GM18502 (cell line): ENCODE data around the gene EVI5.

Source experiments
- ATAC-seq: cut with Tn5 transposase; IDR thresholded peaks from one replicate; pipeline ENCODE4 v1.9.1; 2021; ENCODE audit warnings: mild to moderate bottlenecking; ENCODE audit not compliant: unreplicated experiment, poor library complexity

Gene EVI5

DNA sequence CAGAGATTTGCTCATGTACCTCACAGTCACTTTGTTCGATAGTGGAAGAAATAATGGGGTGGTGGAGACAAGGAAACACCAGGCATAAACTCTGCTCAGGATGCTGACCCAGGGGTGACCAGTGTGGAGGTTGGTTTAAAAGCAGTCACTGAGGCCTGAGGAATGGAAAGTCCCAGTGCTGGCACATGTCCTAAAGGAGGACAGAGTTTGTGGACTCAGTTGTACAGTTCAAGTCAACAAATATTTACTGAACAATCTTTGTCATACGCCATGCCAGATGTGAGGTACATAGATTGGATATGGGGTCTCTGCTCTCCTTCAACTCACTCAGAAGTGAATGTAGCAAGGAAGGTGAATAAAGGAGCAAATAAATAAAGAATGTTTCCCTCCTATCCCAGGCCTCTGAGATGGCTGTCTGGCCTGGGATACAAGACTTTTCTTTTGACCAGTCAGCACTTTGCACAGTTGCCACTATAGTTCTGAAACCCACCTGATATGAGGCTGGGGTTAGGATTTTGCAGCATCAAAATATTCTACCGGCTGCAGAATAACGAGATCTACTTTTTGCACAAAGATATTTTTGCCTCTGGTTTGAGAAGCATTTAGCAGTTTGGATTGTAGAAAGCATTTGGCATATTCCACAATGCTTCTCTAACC lies 290.3 kb downstream of the EVI5 start:
- no peak for ATAC-seq

GRCh38 chr1:92493139-92493538 lies 291.8 kb downstream of the EVI5 start:
- no peak for ATAC-seq

DNA sequence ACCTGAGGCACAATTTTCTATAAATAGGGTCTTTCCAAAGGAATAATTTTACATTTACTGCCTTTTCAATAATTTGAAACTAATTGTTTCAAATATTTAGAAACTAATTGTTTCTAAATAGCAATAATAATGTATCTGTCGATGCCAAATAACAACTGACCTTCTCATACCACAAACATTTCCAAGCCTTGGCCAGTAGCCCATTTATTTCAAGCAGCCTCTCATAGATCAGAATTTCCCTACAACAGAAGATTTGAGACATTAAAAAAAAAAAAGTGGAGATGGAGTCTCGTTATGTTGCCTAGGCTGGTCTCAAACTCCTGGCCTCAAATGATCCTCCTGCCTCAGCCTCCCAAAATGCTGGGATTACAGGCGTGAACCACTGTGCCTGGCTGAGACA lies 296.1 kb downstream of the EVI5 start:
- ATAC-seq, result no peak

DNA sequence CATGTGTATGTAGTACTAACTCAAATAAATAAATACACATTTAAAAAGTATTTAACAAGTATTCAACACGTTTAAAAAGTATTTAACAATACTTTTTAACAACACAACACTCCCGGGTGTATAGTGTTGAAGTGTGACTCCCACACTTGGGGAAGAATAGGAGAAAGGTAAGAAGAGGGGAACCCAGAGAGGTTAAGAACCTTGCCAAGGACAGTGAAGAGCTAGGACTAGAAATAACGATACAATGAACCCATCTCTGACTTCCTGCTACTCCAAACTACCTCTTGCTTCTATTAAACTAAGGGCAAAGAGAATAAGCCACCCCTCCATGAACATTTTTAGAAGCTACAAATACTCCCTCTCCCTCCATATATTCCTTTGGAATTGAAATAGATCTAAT lies 296.5 kb downstream of the EVI5 start:
- ATAC-seq, result no peak

- no peak for ATAC-seq
Observed at GRCh38 chr1:92487078-92487605, 297.8 kb downstream of the EVI5 start.

DNA sequence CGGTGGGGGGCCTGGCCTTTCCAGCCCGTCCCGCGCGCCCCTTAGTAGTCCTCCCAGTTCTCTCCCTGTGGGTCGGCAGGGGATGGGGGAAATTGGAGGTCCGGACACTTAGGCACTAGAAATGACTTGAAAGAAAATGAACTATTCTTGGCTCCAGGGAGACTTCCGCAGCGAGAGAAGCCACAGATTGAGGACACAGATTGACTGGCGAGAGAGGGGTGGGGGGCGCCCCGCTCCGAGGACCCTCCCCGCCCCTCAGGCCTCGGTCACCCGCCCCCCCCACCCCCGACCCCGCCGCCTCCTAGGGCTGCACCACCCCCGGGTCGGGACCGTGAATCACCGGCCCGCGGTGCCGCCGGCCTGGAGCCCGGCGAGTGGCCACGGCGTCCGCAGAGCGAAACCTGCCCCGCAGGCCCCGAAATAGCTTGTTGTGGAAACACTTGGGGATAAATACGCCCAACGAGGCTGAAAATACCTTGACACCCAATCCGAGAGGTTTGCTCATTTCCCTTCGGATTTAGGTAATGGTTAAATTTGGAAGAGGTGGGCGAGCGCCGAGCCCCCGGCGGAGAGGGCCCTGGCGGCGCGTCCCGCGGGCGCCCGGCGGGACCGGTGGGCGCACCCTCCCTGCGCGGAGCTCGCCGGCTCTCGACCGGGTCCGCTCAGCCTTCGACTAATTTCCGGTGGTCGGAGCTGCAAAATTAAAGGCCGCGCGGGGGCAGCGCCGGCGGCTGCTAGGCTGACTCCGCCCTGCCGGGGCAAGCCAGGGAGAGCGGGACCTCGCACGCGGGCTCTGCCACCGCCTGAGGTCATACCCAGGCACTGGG lies 298.4 kb downstream of the EVI5 start, which contains the start of gene GFI1:
GFI1 (minus strand) TSS at position 675 of the 827 bp plus-strand sequence. CDS start 3,438 bp downstream, outside the sequence.
- ATAC-seq, result peak; percentile 32

DNA sequence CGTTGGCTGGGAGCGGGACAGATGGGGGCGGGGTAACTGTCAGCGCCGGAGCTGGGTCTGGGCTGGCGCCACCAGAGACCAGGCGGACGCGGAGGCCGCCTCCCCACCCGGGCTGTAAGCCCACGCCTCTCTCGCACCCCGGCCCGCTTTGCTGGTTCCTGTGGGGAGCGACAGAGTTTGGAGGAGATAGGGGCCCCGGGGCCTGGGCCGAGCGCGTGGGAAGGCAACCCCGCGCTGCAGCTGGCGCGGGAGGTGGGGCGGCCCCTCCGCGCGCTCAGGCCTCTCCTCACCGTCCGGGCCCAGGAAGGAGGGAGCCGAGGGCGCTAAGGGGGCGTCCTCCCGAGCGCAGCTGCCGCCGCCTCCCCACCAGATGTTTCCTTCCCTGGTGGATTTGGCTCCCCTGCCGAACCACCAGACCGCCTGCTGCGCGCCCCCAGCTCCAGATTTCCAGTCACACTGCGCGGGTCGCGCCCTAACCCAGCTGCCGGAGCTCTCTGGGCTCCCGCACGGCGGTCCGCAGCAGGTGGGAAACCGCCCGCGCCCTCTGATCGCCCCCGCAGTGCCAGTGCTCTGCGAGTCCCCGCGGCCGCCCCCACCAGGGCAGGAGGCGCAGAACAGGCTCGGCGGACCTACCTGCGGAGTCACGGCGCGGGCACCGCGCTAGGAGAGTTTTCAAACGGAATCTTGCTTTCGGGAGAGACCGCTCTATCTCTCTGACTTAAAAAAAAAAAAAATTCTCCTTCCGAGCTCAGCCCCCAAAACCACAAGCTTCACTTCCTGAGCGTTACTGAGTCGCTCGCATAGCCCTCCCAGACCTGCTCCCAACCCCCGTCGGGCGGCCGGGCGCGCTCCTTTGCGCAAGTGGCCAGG lies 299.3 kb downstream of the EVI5 start:
- peak; percentile 62 for ATAC-seq

DNA sequence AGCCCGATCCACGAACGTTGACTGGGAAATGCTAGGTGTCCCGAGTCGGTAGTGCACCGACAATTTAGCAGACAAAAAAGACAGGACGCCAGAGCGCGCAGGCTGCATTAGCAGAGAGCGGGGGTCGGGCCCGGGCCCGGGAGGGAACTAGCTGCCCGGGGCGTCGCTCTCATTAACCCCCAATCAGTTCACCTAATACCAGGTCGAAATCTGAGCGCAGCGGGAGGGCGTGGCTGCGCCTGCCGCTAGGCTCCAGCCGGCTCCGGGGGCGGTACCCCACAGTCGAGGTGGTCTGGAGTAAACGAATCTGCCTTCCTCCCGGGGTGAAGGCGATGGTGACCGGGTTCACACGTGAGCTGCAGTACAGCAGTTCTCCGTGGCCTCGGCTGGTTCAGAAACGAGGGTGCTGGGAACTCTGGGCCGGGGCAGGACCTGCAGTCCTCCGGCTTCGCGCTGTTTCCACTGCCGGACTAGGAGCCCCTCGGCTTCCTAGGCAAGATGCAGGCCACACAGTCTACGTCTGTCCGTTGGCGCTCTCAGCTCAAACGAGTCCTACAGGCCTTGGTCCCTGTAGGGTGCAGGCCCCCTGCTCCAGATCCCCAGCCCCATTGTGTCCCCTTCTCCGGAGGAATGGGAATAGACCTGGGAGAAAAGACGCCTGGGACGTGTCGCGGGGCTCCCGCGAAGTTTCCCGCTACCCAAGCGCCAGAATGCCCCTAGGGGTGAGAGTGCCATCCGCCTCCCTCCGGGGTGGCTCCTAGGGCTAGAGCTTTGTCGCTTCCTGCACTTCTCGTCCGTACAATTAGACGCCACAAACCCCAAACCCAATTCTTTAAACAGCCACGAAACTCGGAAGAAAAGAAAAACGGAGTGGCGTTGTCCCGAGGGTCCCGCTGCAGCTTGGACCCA lies 300.2 kb downstream of the EVI5 start:
- peak; percentile 28 for ATAC-seq

GRCh38 chr1:92483610-92484471 lies 301.1 kb downstream of the EVI5 start:
- ATAC-seq, result no peak

- ATAC-seq, result no peak
Observed at GRCh38 chr1:92482665-92483609, 302.0 kb downstream of the EVI5 start.

GRCh38 chr1:92481971-92482664 lies 302.8 kb downstream of the EVI5 start:
- ATAC-seq, result no peak

DNA sequence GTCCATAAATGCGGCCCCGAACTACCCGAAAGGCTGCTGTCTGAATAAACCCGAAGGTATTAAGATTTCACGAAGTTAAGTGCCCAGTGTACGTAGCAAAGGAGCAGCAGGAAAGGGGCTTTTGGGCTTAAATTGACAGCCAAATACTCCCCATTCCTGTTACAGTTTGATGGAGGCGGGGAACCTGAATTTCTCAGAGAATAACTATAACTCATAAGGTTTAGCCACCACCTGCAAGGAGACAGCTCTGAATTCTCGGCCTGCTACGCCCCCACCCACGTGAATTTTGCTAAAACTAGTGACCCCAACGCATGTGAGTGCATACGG lies 303.3 kb downstream of the EVI5 start:
- ATAC-seq, result no peak

GRCh38 chr1:92480813-92481598 lies 303.9 kb downstream of the EVI5 start:
- ATAC-seq, result no peak

GRCh38 chr1:92480200-92480812 lies 304.6 kb downstream of the EVI5 start:
- no peak for ATAC-seq

- no peak for ATAC-seq
Observed at GRCh38 chr1:92479587-92479986, 305.3 kb downstream of the EVI5 start.

DNA sequence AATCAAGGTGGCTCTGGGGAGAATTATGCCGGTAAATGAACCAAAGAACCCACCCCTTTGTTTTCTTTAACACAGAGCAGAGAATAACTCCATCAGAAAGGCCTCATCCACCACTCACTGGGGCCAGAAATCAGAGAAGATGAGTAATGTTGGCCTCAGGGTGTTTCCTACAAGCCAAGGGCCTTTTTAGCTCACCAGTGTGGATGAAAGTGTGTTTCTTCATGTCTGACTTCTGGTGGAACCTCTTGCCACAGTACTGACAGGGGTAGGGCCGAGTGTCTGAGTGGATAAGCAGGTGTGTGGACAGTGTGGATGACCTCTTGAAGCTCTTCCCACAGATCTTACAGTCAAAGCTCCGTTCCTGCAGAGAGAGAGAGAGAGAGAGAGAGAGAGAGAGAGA lies 306.5 kb downstream of the EVI5 start:
- no peak for ATAC-seq
